ENCODE data around the gene CDH13. TPM values are rescaled to one million over a fixed set of nuclear protein-coding genes. Genes with fewer than 3 reads are reported as not detected.

Gene CDH13
- total and polyA plus RNA-seq, 2 experiments from 2014 or later: 1.2 to 1.5 TPM

DNA sequence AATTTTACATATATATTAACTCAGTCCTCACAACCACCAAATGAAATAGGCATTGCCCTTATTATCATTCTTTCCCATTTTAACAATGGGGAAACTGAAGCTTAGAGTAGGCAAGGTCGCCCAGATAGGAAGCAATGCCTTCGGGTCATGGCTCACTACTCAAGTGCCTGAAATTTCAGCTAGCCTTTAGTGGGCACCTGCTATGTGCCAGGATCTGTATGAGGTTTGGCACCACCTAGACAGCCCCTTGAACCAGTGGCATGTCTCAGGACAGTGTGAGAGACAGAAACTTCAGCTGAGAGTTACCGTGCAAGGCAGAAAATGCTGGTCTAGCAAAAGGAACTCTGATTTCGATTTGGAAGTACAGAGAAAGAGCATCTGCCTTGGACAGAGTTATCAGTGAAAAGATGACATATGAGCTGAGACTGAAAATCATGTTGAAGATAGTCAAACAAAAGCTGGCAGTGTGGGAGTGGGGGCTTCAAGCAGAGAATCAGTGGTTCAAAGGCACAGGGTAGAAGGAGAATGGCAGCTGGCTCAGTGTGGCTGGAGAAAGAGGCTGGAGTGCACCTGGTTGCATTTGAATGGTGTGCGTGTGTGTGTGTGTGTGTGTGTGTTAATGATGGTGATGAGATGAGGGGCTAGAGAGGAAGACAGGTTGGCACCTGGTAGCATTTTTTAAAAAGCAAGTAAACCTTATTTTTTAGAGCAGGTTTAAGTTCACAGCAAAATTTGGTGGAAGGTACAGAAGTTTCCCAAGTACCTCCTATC is 29.1 kb downstream of the CDH13 start:
- H3K36me3 ChIP-seq (replicated peaks; ENCODE audit: insufficient read depth, low read depth): no peaks in the 10 kb centered on the region
- no peak overlapping the region for H3K4me2 ChIP-seq
- H3K4me3 ChIP-seq: no peak overlapping the region
- no peaks in the 10 kb centered on the region for H3K27me3 ChIP-seq
- no peak for DNase-seq (ENCODE audit: low spot score)
- no peak overlapping the region for H2AFZ ChIP-seq
- H3K9me2 ChIP-seq (replicated peaks; ENCODE audit: insufficient read depth): no peaks in the 10 kb centered on the region
- no peaks in the 10 kb centered on the region for H3K79me2 ChIP-seq
- H3K9me3 ChIP-seq (ENCODE audit: low read depth): no peaks in the 10 kb centered on the region
- H3K27ac ChIP-seq: no peak overlapping the region
- 91% methylated on average over 5 of the region's 5 CpGs for WGBS (ENCODE audit: low lambda C conversion rate, missing lambda C conversion rate)
- H4K20me1 ChIP-seq (ENCODE audit: insufficient read depth, poor library complexity, severe bottlenecking): no peaks in the 10 kb centered on the region
- TF ChIP-seq EZH2 (IDR thresholded peaks at IDR 0.05; ENCODE audit: borderline replicate concordance) (no peak), EZH2phosphoT487 (IDR thresholded peaks at IDR 0.05; ENCODE audit: low read depth, severe bottlenecking, unreplicated experiment) (no peak)
- TF ChIP-seq, protein P1, sequence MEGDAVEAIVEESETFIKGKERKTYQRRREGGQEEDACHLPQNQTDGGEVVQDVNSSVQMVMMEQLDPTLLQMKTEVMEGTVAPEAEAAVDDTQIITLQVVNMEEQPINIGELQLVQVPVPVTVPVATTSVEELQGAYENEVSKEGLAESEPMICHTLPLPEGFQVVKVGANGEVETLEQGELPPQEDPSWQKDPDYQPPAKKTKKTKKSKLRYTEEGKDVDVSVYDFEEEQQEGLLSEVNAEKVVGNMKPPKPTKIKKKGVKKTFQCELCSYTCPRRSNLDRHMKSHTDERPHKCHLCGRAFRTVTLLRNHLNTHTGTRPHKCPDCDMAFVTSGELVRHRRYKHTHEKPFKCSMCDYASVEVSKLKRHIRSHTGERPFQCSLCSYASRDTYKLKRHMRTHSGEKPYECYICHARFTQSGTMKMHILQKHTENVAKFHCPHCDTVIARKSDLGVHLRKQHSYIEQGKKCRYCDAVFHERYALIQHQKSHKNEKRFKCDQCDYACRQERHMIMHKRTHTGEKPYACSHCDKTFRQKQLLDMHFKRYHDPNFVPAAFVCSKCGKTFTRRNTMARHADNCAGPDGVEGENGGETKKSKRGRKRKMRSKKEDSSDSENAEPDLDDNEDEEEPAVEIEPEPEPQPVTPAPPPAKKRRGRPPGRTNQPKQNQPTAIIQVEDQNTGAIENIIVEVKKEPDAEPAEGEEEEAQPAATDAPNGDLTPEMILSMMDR (IDR thresholded peaks at IDR 0.05; ENCODE audit: poor library complexity): no peak
- H3K4me1 ChIP-seq (ENCODE audit: insufficient read depth): peaks cover 7% of the 10 kb centered on the region

DNA sequence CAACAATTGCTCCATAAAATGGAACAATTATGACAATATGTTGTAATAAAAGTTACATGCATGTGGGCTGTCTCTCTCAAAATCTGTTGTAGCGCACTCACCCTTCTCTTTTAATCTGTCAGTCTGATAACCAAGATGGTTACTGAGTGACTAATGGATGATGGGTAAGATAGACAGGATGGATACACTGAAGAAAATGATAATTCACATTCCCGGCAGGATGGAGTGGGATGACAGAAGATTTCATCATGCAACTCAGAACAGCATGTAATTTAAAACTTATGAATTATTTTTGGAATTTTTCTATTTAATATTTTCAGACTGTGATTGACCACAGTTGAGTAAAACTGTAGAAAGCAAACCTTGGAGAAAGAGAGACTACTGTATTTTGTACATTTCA is 30.5 kb downstream of the CDH13 start:
- Histone ChIP-seq H3K4me3 (no peak overlapping the region), H3K9me2 (replicated peaks; ENCODE audit: insufficient read depth) (no peaks in the 10 kb centered on the region), H3K79me2 (no peaks in the 10 kb centered on the region), H2AFZ (no peak overlapping the region), H3K9me3 (ENCODE audit: low read depth) (no peaks in the 10 kb centered on the region), H3K27ac (no peak overlapping the region), H3K4me1 (ENCODE audit: insufficient read depth) (peaks cover 7% of the 10 kb centered on the region), H3K36me3 (replicated peaks; ENCODE audit: insufficient read depth, low read depth) (no peaks in the 10 kb centered on the region), H3K4me2 (no peak overlapping the region), H4K20me1 (ENCODE audit: insufficient read depth, poor library complexity, severe bottlenecking) (no peaks in the 10 kb centered on the region), H3K27me3 (peaks cover 6% of the 10 kb centered on the region)
- whole genome bisulfite sequencing (ENCODE audit: low lambda C conversion rate, missing lambda C conversion rate): 72% methylated on average over 2 of the region's 2 CpGs
- DNase-seq (ENCODE audit: low spot score): no peak
- no peak for TF ChIP-seq EZH2phosphoT487 (IDR thresholded peaks at IDR 0.05; ENCODE audit: low read depth, severe bottlenecking, unreplicated experiment)
- TF ChIP-seq EZH2 (IDR thresholded peaks at IDR 0.05; ENCODE audit: borderline replicate concordance): no peak
- TF ChIP-seq, protein P1 (IDR thresholded peaks at IDR 0.05; ENCODE audit: poor library complexity): no peak

DNA sequence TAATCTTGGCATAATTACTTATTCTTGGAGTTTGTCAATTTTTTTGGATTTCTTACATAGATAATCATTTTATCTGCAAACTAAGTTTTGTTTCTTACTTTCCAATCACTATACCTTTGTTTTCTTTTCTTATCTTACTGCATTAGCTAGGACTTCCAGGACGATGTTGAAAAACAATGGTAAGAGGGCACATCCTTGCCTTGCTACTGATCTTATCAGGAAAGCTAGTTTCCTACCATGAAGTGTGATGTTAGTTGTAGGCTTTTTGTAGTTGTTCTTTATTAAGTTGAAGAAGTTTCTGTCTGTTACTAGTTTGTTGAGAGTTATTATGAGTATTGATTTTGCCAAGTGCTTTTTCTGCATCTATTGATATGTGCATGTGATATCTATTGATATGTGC is 31.0 kb downstream of the CDH13 start:
- WGBS (ENCODE audit: low lambda C conversion rate, missing lambda C conversion rate): 31% methylated on average over 1 of the region's 1 CpG
- Histone ChIP-seq H3K27ac (no peak overlapping the region), H3K9me2 (replicated peaks; ENCODE audit: insufficient read depth) (no peaks in the 10 kb centered on the region), H3K4me2 (no peak overlapping the region), H3K36me3 (replicated peaks; ENCODE audit: insufficient read depth, low read depth) (no peaks in the 10 kb centered on the region), H3K4me3 (no peak overlapping the region), H3K4me1 (ENCODE audit: insufficient read depth) (peaks cover 5% of the 10 kb centered on the region), H4K20me1 (ENCODE audit: insufficient read depth, poor library complexity, severe bottlenecking) (no peaks in the 10 kb centered on the region), H3K9me3 (ENCODE audit: low read depth) (no peaks in the 10 kb centered on the region), H2AFZ (no peak overlapping the region), H3K79me2 (no peaks in the 10 kb centered on the region), H3K27me3 (peaks cover 7% of the 10 kb centered on the region)
- DNase-seq (ENCODE audit: low spot score): no peak
- no peak for TF ChIP-seq EZH2 (IDR thresholded peaks at IDR 0.05; ENCODE audit: borderline replicate concordance)
- TF ChIP-seq EZH2phosphoT487 (IDR thresholded peaks at IDR 0.05; ENCODE audit: low read depth, severe bottlenecking, unreplicated experiment): no peak
- TF ChIP-seq, protein P1 (IDR thresholded peaks at IDR 0.05; ENCODE audit: poor library complexity): no peak

Measured in hepatocyte (in vitro differentiated cells).